NCI-H345 treated with DMSO at 0.1 percent for 48 hours (cell line): ENCODE measurements around the gene FXR2.
"Not testable (repeated sequence)": the region's sequence is repeated elsewhere in the genome, so short reads cannot be mapped to it uniquely, and the experiment has no call there.

Source experiments
- DNase-seq: peaks from one replicate; lab custom pipeline; 2025; ENCODE audit not compliant: unreplicated experiment; lab: John Stamatoyannopoulos, UW

FXR2 gene

GRCh38 chr17:7614425-7615264 is at the start of gene FXR2:
Gene FXR2 (minus strand): TSS chr17:7614897. CDS start chr17:7614532, 365 bp downstream.
- peak; percentile 96 for DNase-seq

GRCh38 chr17:7656958-7657609 is 42.4 kb upstream of the FXR2 start:
- DNase-seq: no peak

DNA sequence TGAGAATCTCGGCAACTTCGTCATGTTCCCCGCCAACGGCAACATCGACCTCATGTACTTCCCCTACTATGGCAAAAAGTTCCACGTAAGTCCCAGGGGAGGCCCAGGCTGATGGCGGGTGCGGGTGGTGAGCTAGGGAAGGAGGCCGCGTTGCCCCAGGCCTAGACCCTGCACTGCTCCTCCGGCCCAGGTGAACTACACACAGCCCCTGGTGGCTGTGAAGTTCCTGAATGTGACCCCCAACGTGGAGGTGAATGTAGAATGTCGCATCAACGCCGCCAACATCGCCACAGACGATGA is 40.8 kb upstream of the FXR2 start:
- DNase-seq: no peak

- DNase-seq: no peak
Observed at GRCh38 chr17:7654832-7655540, 40.3 kb upstream of the FXR2 start.

DNA sequence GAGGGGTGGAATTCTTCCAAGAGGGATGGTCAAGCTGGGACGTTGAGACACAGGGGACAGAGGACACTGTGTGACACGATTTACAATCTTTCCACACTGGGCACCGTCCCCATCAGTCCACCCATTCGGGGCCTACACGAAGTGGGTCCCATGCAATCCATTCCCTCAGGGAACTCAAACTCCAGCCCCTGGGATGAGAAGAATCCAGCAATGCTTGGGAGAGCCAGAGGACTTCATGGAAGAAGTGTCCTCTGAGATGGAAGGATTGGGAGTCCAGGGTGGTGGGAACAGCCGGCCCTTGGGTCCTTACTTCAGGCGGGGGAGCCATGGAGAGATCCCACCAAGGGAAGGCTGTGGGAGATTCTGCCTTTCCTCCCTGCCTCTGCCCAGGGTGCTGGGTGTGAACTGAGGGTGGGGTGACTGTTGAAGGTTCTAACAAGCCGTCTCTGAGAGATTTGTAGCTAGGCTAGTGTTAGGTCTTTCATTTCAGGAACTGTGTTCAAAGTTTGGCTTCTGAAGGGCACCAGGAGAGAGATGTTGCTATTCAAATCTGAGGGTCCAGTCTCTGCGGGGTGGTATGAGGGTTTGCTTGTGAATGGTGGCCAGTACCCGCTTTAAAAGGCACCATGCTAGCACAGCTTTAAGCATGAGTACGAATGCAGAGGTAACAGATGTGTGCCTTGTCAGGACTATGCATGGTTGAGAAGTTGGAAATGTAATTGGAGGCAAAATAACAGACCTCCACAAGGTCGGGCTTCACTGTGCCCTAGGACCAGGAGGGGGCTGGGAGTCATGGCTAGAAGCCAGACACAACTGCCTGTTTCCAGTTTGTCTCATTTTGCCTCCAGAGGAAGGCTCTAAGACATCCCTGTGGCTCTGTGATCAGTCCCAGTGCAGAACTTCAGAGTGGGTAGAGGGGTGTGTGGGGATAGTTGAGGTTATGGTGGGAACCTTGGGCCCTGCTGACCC is 38.0 kb upstream of the FXR2 start:
- DNase-seq: no peak

GRCh38 chr17:7651665-7652387 is 37.1 kb upstream of the FXR2 start:
- no peak for DNase-seq

DNA sequence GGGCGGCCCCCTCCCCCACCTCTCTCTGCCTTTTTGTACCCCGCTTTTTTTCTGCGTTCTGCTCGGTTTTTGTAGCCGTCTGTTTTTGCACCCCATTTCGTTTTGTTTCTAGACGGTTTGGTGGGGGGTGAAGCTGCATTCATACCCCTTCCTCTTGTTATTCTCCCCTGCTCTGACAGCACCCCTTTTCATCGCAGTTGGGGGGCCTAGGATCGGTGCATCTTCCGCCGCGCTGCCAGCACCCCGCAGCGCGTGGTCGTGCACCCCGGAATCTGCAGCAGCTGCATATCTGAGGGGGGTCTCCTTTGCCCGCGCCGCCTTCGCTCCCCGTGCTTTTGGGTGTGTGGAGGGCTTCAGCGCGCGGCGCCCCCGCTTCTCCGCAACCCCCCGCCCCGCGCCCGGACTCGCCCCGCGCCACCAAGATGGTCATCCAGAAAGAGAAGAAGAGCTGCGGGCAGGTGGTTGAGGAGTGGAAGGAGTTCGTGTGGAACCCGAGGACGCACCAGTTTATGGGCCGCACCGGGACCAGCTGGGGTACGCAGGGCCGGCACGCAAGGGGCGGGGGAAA is 36.5 kb upstream of the FXR2 start:
- DNase-seq: no peak

DNA sequence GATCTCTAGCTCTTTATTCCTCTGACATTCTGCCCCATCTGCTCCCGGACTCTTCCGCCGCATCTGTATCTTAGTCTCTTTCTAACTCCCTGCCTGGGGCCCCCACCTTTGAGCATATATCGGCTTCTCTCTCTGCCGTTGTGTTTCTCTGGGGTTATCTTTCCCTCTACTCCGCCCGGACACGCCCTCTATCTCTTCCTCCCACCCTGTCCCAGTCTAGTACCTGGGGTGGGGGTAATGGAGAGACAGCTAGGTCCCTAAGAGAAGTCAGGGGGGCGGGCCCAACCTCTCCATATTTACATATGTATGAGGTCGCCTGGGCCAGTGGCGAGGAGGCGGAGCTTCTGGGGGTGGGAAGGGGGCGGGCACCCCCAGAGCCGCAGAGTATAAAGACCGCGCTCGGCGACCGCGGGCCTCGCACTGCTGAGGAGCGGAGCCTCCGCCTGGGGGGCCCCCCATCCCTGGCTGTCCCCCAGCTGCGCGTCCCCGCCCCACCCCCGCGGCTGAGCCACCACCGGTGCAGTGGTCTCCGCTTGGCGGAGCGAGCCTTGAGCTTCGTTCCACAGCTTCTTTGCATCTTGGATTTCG is 35.9 kb upstream of the FXR2 start, which contains the start of gene ATP1B2:
Gene ATP1B2 (plus strand): TSS at position 418 of the 588 bp plus-strand sequence. CDS start 593 bp downstream, outside the sequence.
- DNase-seq: peak; percentile 32

- DNase-seq: no peak
Observed at GRCh38 chr17:7647018-7647417, 32.3 kb upstream of the FXR2 start.

DNA sequence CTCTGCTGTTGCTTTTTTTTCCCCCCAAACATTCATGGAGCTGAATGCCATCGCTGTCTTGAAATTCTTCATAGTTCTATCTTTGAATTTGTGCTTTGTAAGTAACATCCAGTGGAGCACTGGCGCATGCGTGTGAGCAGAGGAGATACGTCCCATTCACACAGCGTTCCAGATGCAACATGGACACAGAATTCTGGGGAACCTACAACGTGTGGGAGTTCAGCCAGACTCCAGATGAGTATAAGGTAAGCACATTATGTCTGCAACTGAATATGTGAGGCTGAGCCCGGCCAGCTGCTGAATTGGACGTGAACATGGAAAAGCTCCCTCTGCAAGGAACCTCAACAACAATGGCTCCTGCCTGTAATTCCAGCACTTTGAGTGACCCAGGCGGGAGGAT is 31.8 kb upstream of the FXR2 start:
- no peak for DNase-seq

- DNase-seq: no peak
Observed at GRCh38 chr17:7644775-7645174, 30.1 kb upstream of the FXR2 start.

DNA sequence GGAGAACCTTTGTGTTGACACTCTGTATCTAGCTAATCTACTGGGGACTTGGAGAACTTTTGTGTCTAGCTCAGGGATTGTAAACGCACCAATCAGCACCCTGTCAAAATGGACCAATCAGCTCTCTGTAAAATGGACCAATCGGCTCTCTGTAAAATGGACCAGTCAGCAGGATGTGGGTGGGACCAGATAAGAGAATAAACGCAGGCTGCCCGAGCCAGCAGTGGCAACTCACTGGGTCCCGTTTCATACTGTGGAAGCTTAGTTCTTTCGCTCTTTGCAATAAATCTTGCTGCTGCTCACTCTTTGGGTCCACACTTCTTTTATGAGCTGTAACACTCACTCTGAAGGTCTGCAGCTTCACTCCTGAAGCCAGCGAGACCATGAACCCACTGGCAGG is 26.9 kb upstream of the FXR2 start:
- DNase-seq: not testable (repeated sequence)

DNA sequence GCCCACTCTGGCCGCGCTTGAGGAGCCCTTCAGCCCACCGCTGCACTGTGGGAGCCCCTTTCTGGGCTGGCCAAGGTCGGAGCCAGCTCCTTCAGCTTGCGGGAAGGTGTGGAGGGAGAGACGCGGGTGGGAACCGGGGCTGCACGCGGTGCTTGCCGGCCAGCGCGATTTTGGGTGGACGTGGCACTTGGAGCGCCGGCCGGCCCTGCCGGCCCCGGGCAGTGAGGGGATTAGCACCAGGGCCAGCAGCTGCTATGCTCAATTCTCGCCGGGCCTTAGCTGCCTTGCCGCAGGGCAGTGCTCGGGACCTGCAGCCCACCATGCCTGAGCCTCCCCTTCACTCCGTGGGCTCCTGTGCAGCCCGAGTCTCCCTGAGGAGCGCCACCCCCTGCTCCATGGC is 26.1 kb upstream of the FXR2 start:
- DNase-seq: no peak

GRCh38 chr17:7636163-7636562 is 21.5 kb upstream of the FXR2 start:
- no peak for DNase-seq

DNA sequence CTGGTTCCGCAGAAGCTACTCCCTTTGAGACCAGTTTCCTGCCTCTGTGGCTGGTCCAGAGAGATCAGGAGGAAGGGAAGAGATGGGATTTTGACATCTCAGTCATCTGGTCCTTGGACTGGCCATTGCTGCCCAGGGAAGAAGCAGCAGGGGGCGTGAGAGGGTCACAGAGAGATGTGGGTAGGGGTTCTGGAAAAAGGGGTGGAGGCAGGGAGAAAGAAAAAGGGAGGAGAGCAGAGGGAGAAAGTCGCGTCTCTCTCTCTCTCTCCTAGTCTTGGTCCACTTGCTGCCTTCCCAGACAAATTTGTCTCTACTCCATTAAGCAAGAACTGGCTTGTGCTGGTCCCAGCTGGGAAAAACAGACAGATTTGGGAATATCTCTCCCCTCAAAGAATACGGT is 19.7 kb upstream of the FXR2 start:
- no peak for DNase-seq

GRCh38 chr17:7633093-7633492 is 18.4 kb upstream of the FXR2 start:
- no peak for DNase-seq

GRCh38 chr17:7632492-7632894 is 17.8 kb upstream of the FXR2 start:
- DNase-seq: no peak

GRCh38 chr17:7631398-7632380 is 17.0 kb upstream of the FXR2 start:
- DNase-seq: no peak
